Naive thymus-derived CD4-positive, alpha-beta T cell (primary cell): ENCODE results near the gene PMIS2. TPM values are rescaled to one million over a fixed set of nuclear protein-coding genes. Genes with fewer than 3 reads are reported as not detected.
A peak's percentile ranks its signal among the peaks of the same experiment; 100 is the strongest.

ENCODE experiments used
- ATAC-seq: fragments of 150-1000 bp; cut with Tn5 transposase; 2 replicates; pipeline ENCODE4 v1.10.0; 2021; ENCODE audit warnings: mild to moderate bottlenecking, moderate library complexity
- CTCF ChIA-PET: fragments of 350-600 bp; sonication (Branson Sonifier 250); formaldehyde crosslinking; loops from one replicate; lab custom pipeline; 2021; ENCODE audit warnings: antibody characterized with exemption; lab: Charles Lee
- POLR2A ChIA-PET: fragments of 350-600 bp; sonication (Branson Sonifier 250); formaldehyde crosslinking; loops from one replicate; lab custom pipeline; 2021; ENCODE audit warnings: antibody characterized with exemption, inconsistent platforms; lab: Charles Lee
- DNase-seq, 9 donors: peaks; one replicate each; pipeline versions ENCODE4 v3.0.0 to v3.0.0-alpha.2; 2020 to 2022; ENCODE audit warnings: mixed read lengths in 1 of 9
- H3K27ac ChIP-seq: one replicate; pipeline ENCODE4 v1.7.0; 2013; ENCODE audit warnings: mild to moderate bottlenecking, low read depth, low read length, moderate library complexity
- H3K27me3 ChIP-seq, 2 donors: one replicate each; pipeline ENCODE4 v1.7.0; 2013; ENCODE audit warnings: low read length in 2 of 2, mild to moderate bottlenecking in 2 of 2, moderate library complexity in 2 of 2; ENCODE audit not compliant: control insufficient read depth in 2 of 2, insufficient read depth in 2 of 2
- H3K36me3 ChIP-seq, 3 experiments: 1 replicate in 2 of 3; 2 replicates in 1 of 3; pipeline ENCODE4 v1.7.0; 2013; ENCODE audit warnings: low read length in 3 of 3, mild to moderate bottlenecking in 3 of 3, moderate library complexity in 1 of 3; ENCODE audit not compliant: insufficient read depth in 3 of 3, control insufficient read depth in 2 of 3
- H3K4me1 ChIP-seq, 2 donors: one replicate each; pipeline ENCODE4 v1.7.0; 2013; ENCODE audit warnings: low read length in 2 of 2, mild to moderate bottlenecking in 2 of 2, moderate library complexity in 1 of 2; ENCODE audit not compliant: control insufficient read depth in 2 of 2, insufficient read depth in 2 of 2
- H3K4me3 ChIP-seq: 2 replicates; pipeline ENCODE4 v1.7.0; 2013; ENCODE audit warnings: mild to moderate bottlenecking, low read length
- H3K9me3 ChIP-seq, 3 experiments: 1 replicate in 2 of 3; 2 replicates in 1 of 3; pipeline ENCODE4 v1.7.0; 2013; ENCODE audit warnings: low read length in 3 of 3; ENCODE audit not compliant: control insufficient read depth in 2 of 3
- H3K27ac Mint-ChIP-seq, 9 donors: one replicate each; pipeline ENCODE4 v1.8.0; 2020 to 2022; ENCODE audit warnings: mixed read lengths in 9 of 9, mild to moderate bottlenecking in 8 of 9, moderate library complexity in 5 of 9, inconsistent platforms in 2 of 9
- H3K27me3 Mint-ChIP-seq, 5 donors: one replicate each; pipeline ENCODE4 v1.8.0; 2021 to 2022; ENCODE audit warnings: mixed read lengths in 5 of 5, mild to moderate bottlenecking in 1 of 5
- H3K36me3 Mint-ChIP-seq, 5 donors: one replicate each; pipeline ENCODE4 v1.8.0; 2020 to 2022; ENCODE audit warnings: mixed read lengths in 5 of 5, mild to moderate bottlenecking in 3 of 5, inconsistent platforms in 1 of 5
- H3K4me1 Mint-ChIP-seq, 7 donors: one replicate each; pipeline ENCODE4 v1.8.0; 2020 to 2022; ENCODE audit warnings: mixed read lengths in 7 of 7, mild to moderate bottlenecking in 3 of 7, inconsistent platforms in 1 of 7
- H3K4me3 Mint-ChIP-seq, 10 donors: one replicate each; pipeline ENCODE4 v1.8.0; 2020 to 2022; ENCODE audit warnings: mild to moderate bottlenecking in 10 of 10, mixed read lengths in 10 of 10, moderate library complexity in 6 of 10, inconsistent platforms in 2 of 10
- H3K9me3 Mint-ChIP-seq, 11 donors: one replicate each; pipeline ENCODE4 v1.8.0; 2020 to 2022; ENCODE audit warnings: mixed read lengths in 11 of 11, mild to moderate bottlenecking in 4 of 11, inconsistent platforms in 1 of 11, moderate library complexity in 1 of 11
- intact Hi-C, 2 donors: fragments of 100-400 bp; cut with micrococcal nuclease; formaldehyde crosslinking; loops; one replicate each; pipeline ENCODE4 v1.15.1; 2023
- polyA plus RNA-seq, 2 donors: library from polyadenylated mRNA; unstranded; fragments of 300-500 nt; fragmentation: Illumina TruSeq; gene quantifications; one replicate each; pipeline ENCODE4 v1.2.3, GENCODE V29; 2021
- total RNA-seq, 6 experiments: library from RNA in 5 of 6; stranded (reverse) in 5 of 6; gene quantifications; 1 replicate in 5 of 6; 2 replicates in 1 of 6; pipeline ENCODE4 v1.2.3 and lab custom pipeline; 2021 to 2026

PMIS2 gene
- total and polyA plus RNA-seq, 7 experiments from 2014 or later = not detected

GRCh38 chr19:35549879-35550523 is 36.0 kb upstream of the PMIS2 start:
- no peak overlapping the region for H3K27ac ChIP-seq
- H3K4me3 ChIP-seq = no peak overlapping the region
- no peaks in the 10 kb centered on the region for H3K27me3 ChIP-seq
- ChIA-PET CTCF (interaction anchor here (0.6 to 1.0 kb wide), 3 partner anchors 27 to 142 kb away, joined by 3 to 4 read pairs (median 3); partner anchors contain the start of gene COX6B1), POLR2A (no interaction called here)
- intact Hi-C loops = loop anchor here (1.0 to 5.0 kb wide), 6 partner anchors 42 to 167 kb away; no protein-coding TSS in a partner anchor
- Mint-ChIP-seq H3K27ac (no peak overlapping the region), H3K36me3 (peaks cover 0 to 4% (median 0%) of the 10 kb centered on the region in 5 donors), H3K4me3 (no peak overlapping the region), H3K27me3 (no peaks in the 10 kb centered on the region), H3K9me3 (no peaks in the 10 kb centered on the region), H3K4me1 (peaks cover 17 to 31% (median 28%) of the 10 kb centered on the region in 7 donors)
- peaks cover 11 to 13% of the 10 kb centered on the region in 2 donors for H3K4me1 ChIP-seq
- no peaks in the 10 kb centered on the region for H3K9me3 ChIP-seq
- peaks cover 0 to 20% (median 0%) of the 10 kb centered on the region in 3 experiments for H3K36me3 ChIP-seq
- ATAC-seq (no peak), DNase-seq (no peak)

GRCh38 chr19:35551091-35551810 is 34.7 kb upstream of the PMIS2 start:
- peaks cover 15 to 29% (median 24%) of the 10 kb centered on the region in 7 donors for H3K4me1 Mint-ChIP-seq
- CTCF ChIA-PET = no interaction called here
- intact Hi-C loops = no loop called here
- DNase-seq (no peak), ATAC-seq (no peak)
- Histone ChIP-seq H3K36me3 (peaks cover 0 to 16% (median 0%) of the 10 kb centered on the region in 3 experiments), H3K4me1 (peaks cover 8 to 9% of the 10 kb centered on the region in 2 donors), H3K4me3 (no peak overlapping the region), H3K9me3 (no peaks in the 10 kb centered on the region), H3K27ac (no peak overlapping the region), H3K27me3 (no peaks in the 10 kb centered on the region)
- no peak overlapping the region for H3K4me3 Mint-ChIP-seq
- POLR2A ChIA-PET = no interaction called here
- H3K36me3 Mint-ChIP-seq = peaks cover 0 to 2% (median 0%) of the 10 kb centered on the region in 5 donors
- H3K27ac Mint-ChIP-seq = no peak overlapping the region
- H3K27me3 Mint-ChIP-seq = peaks cover 0 to 4% (median 0%) of the 10 kb centered on the region in 5 donors
- no peaks in the 10 kb centered on the region for H3K9me3 Mint-ChIP-seq

- ChIA-PET CTCF (no interaction called here), POLR2A (no interaction called here)
- H3K27me3 Mint-ChIP-seq = peaks cover 0 to 17% (median 5%) of the 10 kb centered on the region in 5 donors
- no peaks in the 10 kb centered on the region for H3K27me3 ChIP-seq
- peaks cover 0 to 9% (median 0%) of the 10 kb centered on the region in 3 experiments for H3K36me3 ChIP-seq
- ATAC-seq = no peak
- no peaks in the 10 kb centered on the region for H3K9me3 ChIP-seq
- intact Hi-C loops = no loop called here
- no peak overlapping the region for H3K27ac ChIP-seq
- no peak overlapping the region for H3K4me3 ChIP-seq
- peaks cover 12 to 25% (median 17%) of the 10 kb centered on the region in 7 donors for H3K4me1 Mint-ChIP-seq
- no peak overlapping the region for H3K27ac Mint-ChIP-seq
- H3K36me3 Mint-ChIP-seq = peaks cover 0 to 1% (median 0%) of the 10 kb centered on the region in 5 donors
- H3K4me3 Mint-ChIP-seq = peak overlapping the region in 2 of 10 donors; percentile 3 to 35
- H3K9me3 Mint-ChIP-seq = peaks cover 0 to 2% (median 0%) of the 10 kb centered on the region in 11 donors
- no peak for DNase-seq
- no peaks in the 10 kb centered on the region for H3K4me1 ChIP-seq
Measured at GRCh38 chr19:35552534-35553384, 33.2 kb upstream of the PMIS2 start.

- ATAC-seq (no peak), DNase-seq (no peak)
- no peak overlapping the region for H3K27ac Mint-ChIP-seq
- no peak overlapping the region for H3K4me3 ChIP-seq
- H3K27ac ChIP-seq = no peak overlapping the region
- H3K36me3 ChIP-seq = peaks cover 0 to 7% (median 0%) of the 10 kb centered on the region in 3 experiments
- peaks cover 11 to 26% (median 17%) of the 10 kb centered on the region in 7 donors for H3K4me1 Mint-ChIP-seq
- ChIA-PET POLR2A (no interaction called here), CTCF (no interaction called here)
- no peaks in the 10 kb centered on the region for H3K27me3 ChIP-seq
- peaks cover 0 to 2% (median 0%) of the 10 kb centered on the region in 11 donors for H3K9me3 Mint-ChIP-seq
- H3K4me3 Mint-ChIP-seq = peak overlapping the region in 1 of 10 donors; percentile 3
- H3K27me3 Mint-ChIP-seq = peaks cover 0 to 19% (median 5%) of the 10 kb centered on the region in 5 donors
- intact Hi-C loops = no loop called here
- no peaks in the 10 kb centered on the region for H3K9me3 ChIP-seq
- H3K4me1 ChIP-seq = peaks cover 0 to 6% of the 10 kb centered on the region in 2 donors
- peaks cover 0 to 1% (median 0%) of the 10 kb centered on the region in 5 donors for H3K36me3 Mint-ChIP-seq
Measured at GRCh38 chr19:35553385-35554000, 32.5 kb upstream of the PMIS2 start.

GRCh38 chr19:35554076-35554475 is 31.9 kb upstream of the PMIS2 start:
- intact Hi-C loops = no loop called here
- peaks cover 5 to 20% (median 12%) of the 10 kb centered on the region in 7 donors for H3K4me1 Mint-ChIP-seq

More at GRCh38 chr19:35554076-35554475, 31.9 kb upstream of the PMIS2 start:
- CTCF ChIA-PET = no interaction called here
- peaks cover 0 to 7% (median 0%) of the 10 kb centered on the region in 3 experiments for H3K36me3 ChIP-seq
- H3K4me1 ChIP-seq = peaks cover 0 to 12% of the 10 kb centered on the region in 2 donors
- POLR2A ChIA-PET = no interaction called here
- Mint-ChIP-seq H3K9me3 (peaks cover 0 to 2% (median 0%) of the 10 kb centered on the region in 11 donors), H3K36me3 (peaks cover 0 to 1% (median 0%) of the 10 kb centered on the region in 5 donors), H3K27me3 (peaks cover 2 to 24% (median 7%) of the 10 kb centered on the region in 5 donors), H3K27ac (peak overlapping the region in 2 of 9 donors; percentile 23 to 76), H3K4me3 (no peak overlapping the region)
- H3K27me3 ChIP-seq = peaks cover 0 to 4% of the 10 kb centered on the region in 2 donors
- H3K4me3 ChIP-seq = no peak overlapping the region
- no peak for DNase-seq
- ATAC-seq = no peak
- no peaks in the 10 kb centered on the region for H3K9me3 ChIP-seq
- no peak overlapping the region for H3K27ac ChIP-seq
